Liver (tissue), 9 donors: ENCODE data around the gene FYCO1. TPM values are rescaled to one million over a fixed set of nuclear protein-coding genes. Genes with fewer than 3 reads are reported as not detected.

Experiments
- DNase-seq: peaks from one replicate; pipeline ENCODE4 v3.0.0-alpha.2; 2017; ENCODE audit warnings: low spot score
- H3K27ac ChIP-seq, 2 donors: one replicate each; pipeline ENCODE4 v1.7.0; 2013; ENCODE audit warnings: inconsistent platforms in 2 of 2, low read length in 2 of 2, control low read depth in 1 of 2, low read depth in 1 of 2, mild to moderate bottlenecking in 1 of 2
- H3K27me3 ChIP-seq, 4 donors: one replicate each; pipeline versions ENCODE4 v1.6.1 to v1.7.0; 2013; ENCODE audit warnings: low read length in 3 of 4, inconsistent platforms in 1 of 4, mild to moderate bottlenecking in 1 of 4, moderate library complexity in 1 of 4; ENCODE audit not compliant: control insufficient read depth in 4 of 4, insufficient read depth in 4 of 4
- H3K36me3 ChIP-seq, 4 donors: one replicate each; pipeline versions ENCODE4 v1.6.1 to v1.7.0; 2013; ENCODE audit warnings: low read length in 3 of 4, mild to moderate bottlenecking in 3 of 4, low read depth in 1 of 4, moderate library complexity in 1 of 4; ENCODE audit not compliant: control insufficient read depth in 4 of 4, insufficient read depth in 3 of 4
- H3K4me1 ChIP-seq, 4 donors: one replicate each; pipeline versions ENCODE4 v1.6.1 to v1.7.0; 2013; ENCODE audit warnings: low read length in 3 of 4, mild to moderate bottlenecking in 3 of 4, moderate library complexity in 1 of 4; ENCODE audit not compliant: control insufficient read depth in 4 of 4, insufficient read depth in 4 of 4
- H3K4me3 ChIP-seq, 3 donors: one replicate each; pipeline versions ENCODE4 v1.6.1 to v1.7.0; 2013; ENCODE audit warnings: low read length in 3 of 3, control low read depth in 1 of 3, low read depth in 1 of 3, mild to moderate bottlenecking in 1 of 3
- H3K9ac ChIP-seq, 2 donors: one replicate each; pipeline ENCODE4 v1.7.0; 2013; ENCODE audit warnings: low read length in 2 of 2, mild to moderate bottlenecking in 2 of 2, moderate library complexity in 2 of 2, control low read depth in 1 of 2, low read depth in 1 of 2
- H3K9me3 ChIP-seq, 4 donors: one replicate each; pipeline versions ENCODE4 v1.6.1 to v1.7.0; 2013; ENCODE audit warnings: low read length in 3 of 4; ENCODE audit not compliant: control insufficient read depth in 4 of 4
- EGR1 ChIP-seq, 2 donors: IDR thresholded peaks; 2 replicates each; pipeline ENCODE4 v1.6.1; 2016 to 2018; ENCODE audit warnings: antibody characterized with exemption in 2 of 2, low read depth in 2 of 2
- FOXA1 ChIP-seq: IDR thresholded peaks from 2 replicates; pipeline ENCODE4 v1.6.1; 2016; ENCODE audit warnings: antibody characterized with exemption
- FOXA2 ChIP-seq: IDR thresholded peaks from 2 replicates; pipeline ENCODE4 v1.6.1; 2016; ENCODE audit warnings: antibody characterized with exemption
- GABPA ChIP-seq, 2 donors: IDR thresholded peaks in 1 of 2; conservative IDR thresholded peaks in 1 of 2; 2 replicates each; pipeline ENCODE4 v1.6.1; 2016; ENCODE audit warnings: antibody characterized with exemption in 2 of 2, mild to moderate bottlenecking in 1 of 2, moderate library complexity in 1 of 2
- HNF4A ChIP-seq, 2 donors: conservative IDR thresholded peaks; 2 replicates each; pipeline ENCODE4 v1.6.1; 2016; ENCODE audit warnings: antibody characterized with exemption in 2 of 2, mild to moderate bottlenecking in 2 of 2
- HNF4G ChIP-seq: IDR thresholded peaks from 2 replicates; pipeline ENCODE4 v1.6.1; 2016; ENCODE audit warnings: antibody characterized with exemption
- JUND ChIP-seq, 2 donors: IDR thresholded peaks; 2 replicates each; pipeline ENCODE4 v1.6.1; 2016; ENCODE audit warnings: antibody characterized with exemption in 2 of 2
- NR2F2 ChIP-seq: IDR thresholded peaks from 2 replicates; pipeline ENCODE4 v1.6.1; 2016; ENCODE audit warnings: antibody characterized with exemption
- RAD21 ChIP-seq, 2 donors: IDR thresholded peaks; 2 replicates each; pipeline ENCODE4 v1.6.1; 2016; ENCODE audit warnings: antibody characterized with exemption in 2 of 2, mild to moderate bottlenecking in 2 of 2
- RXRA ChIP-seq, 2 donors: IDR thresholded peaks; 2 replicates each; pipeline ENCODE4 v1.6.1; 2017 to 2018; ENCODE audit warnings: antibody characterized with exemption in 2 of 2, mild to moderate bottlenecking in 1 of 2
- SP1 ChIP-seq: IDR thresholded peaks from 2 replicates; pipeline ENCODE4 v1.6.1; 2018; ENCODE audit warnings: antibody characterized with exemption, mild to moderate bottlenecking
- TAF1 ChIP-seq: conservative IDR thresholded peaks from 2 replicates; pipeline ENCODE4 v1.6.1; 2016; ENCODE audit warnings: antibody characterized with exemption, mild to moderate bottlenecking
- YY1 ChIP-seq: IDR thresholded peaks from 2 replicates; pipeline ENCODE4 v1.6.1; 2016; ENCODE audit warnings: antibody characterized with exemption, mild to moderate bottlenecking
- WGBS: extraction: QIAGEN DNeasy Blood & Tissue Kit; methylation state at CpG from one replicate; pipeline ENCODE4 v1.1.7; 2013; 5-methylcytosine and 5-hydroxymethylcytosine counted together
- polyA plus RNA-seq, 2 donors: library from polyadenylated mRNA; stranded (reverse) in 1 of 2; unstranded in 1 of 2; fragments of 200-250 nt in 1 of 2; fragments of >200 nt in 1 of 2; fragmentation: Nextera tagmentation in 1 of 2; extraction: Ambion mirVana in 1 of 2; gene quantifications; one replicate each; pipeline versions ENCODE4 v1.2.1 to v1.2.3, GENCODE V29; 2013 to 2015
- total RNA-seq, 2 donors: library from RNA; depleted of rRNA; stranded (reverse); fragments of >200 nt; gene quantifications; one replicate each; pipeline ENCODE4 v1.2.3, GENCODE V29; 2014
- TF ChIP-seq, protein P1 (sequence below): IDR thresholded peaks from 2 replicates; pipeline ENCODE4 v1.6.1; 2016; ENCODE audit warnings: antibody characterized with exemption
- TF ChIP-seq, protein P2 (sequence below): IDR thresholded peaks from 2 replicates; pipeline ENCODE4 v1.6.1; 2016; ENCODE audit warnings: antibody characterized with exemption, mild to moderate bottlenecking
- TF ChIP-seq, protein P3 (sequence below): IDR thresholded peaks from 2 replicates; pipeline ENCODE4 v1.6.1; 2016; ENCODE audit warnings: antibody characterized with exemption
- TF ChIP-seq, protein P4 (sequence below): IDR thresholded peaks from 2 replicates; pipeline ENCODE4 v1.6.1; 2016; ENCODE audit warnings: antibody characterized with exemption
- TF ChIP-seq, protein P5 (sequence below): fragments of 150-350 bp; IDR thresholded peaks from 2 replicates; pipeline ENCODE4 v1.5.1; 2017; ENCODE audit warnings: improper control_type of control experiment, low read depth, low read length; ENCODE audit not compliant: missing input control
- donor health status: healthy.
- donor health status: healthy.
- donor health status: healthy.
- donor health status: healthy.
- donor health status: healthy.

FYCO1 gene
- total and polyA plus RNA-seq, 4 donors: 3.0 to 17.1 (median 10.2) TPM

DNA sequence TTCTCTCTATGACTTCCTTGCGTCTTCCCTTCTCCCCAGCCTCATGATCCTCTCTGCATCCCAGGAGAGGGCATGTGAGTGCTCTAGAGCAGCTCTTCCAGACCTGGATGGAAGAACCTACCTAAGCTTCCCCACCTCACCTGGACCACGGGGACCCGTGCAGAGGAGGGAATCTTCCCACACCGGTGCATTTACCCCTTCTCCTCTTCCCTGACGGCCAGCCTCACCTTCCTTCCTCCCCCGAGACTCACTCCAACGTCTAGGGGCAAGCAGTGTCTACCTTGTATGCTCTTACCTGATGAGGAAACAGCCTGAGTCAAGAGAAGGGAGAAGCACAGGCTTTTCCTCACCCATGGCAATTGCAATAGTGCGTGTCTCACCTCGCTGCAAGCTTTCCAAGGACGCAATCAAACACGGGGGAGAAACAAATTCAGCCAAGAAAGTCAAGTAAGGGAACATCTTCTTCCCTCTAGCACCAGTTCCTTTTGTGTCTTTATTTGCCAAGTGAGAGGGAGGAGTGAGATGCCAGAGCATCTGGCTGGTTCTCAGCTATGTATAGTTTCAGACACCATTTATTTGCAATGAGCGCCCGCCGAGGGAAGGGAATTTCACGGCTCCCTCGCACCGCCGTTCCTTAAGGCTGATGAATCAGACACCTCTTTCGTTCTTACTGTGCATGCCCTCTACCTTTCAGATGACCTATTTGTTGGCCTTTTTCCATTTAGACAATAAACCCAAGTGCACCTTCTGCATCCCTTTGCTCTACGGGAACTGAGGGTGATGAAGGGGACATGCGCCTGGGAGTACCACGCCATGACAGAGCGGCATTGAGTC is 111.0 kb downstream of the FYCO1 start (continued):
- TF ChIP-seq GABPA (IDR thresholded peaks at IDR 0.05 in 1 of 2, conservative IDR thresholded peaks at IDR 0.05 in 1 of 2): no peak
- no peak for TF ChIP-seq NR2F2
- TF ChIP-seq SP1: no peak
- TF ChIP-seq, protein P1, sequence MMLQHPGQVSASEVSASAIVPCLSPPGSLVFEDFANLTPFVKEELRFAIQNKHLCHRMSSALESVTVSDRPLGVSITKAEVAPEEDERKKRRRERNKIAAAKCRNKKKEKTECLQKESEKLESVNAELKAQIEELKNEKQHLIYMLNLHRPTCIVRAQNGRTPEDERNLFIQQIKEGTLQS: no peak
- TF ChIP-seq, protein P2, sequence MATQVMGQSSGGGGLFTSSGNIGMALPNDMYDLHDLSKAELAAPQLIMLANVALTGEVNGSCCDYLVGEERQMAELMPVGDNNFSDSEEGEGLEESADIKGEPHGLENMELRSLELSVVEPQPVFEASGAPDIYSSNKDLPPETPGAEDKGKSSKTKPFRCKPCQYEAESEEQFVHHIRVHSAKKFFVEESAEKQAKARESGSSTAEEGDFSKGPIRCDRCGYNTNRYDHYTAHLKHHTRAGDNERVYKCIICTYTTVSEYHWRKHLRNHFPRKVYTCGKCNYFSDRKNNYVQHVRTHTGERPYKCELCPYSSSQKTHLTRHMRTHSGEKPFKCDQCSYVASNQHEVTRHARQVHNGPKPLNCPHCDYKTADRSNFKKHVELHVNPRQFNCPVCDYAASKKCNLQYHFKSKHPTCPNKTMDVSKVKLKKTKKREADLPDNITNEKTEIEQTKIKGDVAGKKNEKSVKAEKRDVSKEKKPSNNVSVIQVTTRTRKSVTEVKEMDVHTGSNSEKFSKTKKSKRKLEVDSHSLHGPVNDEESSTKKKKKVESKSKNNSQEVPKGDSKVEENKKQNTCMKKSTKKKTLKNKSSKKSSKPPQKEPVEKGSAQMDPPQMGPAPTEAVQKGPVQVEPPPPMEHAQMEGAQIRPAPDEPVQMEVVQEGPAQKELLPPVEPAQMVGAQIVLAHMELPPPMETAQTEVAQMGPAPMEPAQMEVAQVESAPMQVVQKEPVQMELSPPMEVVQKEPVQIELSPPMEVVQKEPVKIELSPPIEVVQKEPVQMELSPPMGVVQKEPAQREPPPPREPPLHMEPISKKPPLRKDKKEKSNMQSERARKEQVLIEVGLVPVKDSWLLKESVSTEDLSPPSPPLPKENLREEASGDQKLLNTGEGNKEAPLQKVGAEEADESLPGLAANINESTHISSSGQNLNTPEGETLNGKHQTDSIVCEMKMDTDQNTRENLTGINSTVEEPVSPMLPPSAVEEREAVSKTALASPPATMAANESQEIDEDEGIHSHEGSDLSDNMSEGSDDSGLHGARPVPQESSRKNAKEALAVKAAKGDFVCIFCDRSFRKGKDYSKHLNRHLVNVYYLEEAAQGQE: no peak
- TF ChIP-seq HNF4G: no peak
- no peak for TF ChIP-seq FOXA2

DNA sequence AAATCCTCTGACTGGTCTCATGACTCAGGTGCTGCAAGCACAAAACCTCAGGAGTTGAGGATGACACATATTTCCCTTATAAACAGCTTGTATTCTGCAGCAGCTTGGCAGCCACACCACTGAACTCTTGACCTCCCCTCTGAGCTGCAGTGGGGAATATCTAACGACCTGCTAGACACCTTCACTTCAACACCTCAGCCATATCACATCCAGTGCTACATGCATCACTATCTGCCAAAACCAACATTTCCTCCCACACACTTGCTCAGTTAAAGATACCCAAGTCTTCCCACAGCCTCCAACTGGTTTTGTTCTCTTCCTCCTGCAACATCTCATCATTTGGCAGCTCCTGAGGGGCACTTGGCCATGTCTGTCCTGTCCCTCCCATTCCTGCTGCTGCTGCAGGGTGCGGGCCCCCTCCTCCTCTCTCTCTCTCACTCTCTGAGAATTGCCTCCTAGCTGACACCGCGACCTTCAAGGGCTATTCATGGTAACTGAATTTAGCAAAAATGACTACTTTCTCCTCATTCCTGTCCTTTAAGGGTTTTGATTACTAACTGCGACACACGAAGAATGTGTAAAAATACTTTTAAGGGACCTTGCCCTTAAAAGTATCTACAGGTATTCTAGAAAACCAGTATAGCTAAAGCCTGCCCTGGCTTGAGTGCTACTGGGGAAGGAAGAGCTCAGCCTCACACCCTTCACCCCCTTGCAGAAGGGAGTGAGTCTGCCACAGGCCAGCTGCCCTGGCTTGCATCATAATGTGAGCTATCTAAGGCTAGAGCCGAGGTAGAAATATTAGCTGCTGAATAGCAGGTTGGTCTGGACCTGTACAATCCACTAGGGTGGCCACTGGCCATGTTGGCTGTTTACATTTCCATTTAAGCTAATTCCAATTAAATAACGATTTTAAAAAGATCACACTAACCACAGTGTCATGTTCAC is 114.3 kb downstream of the FYCO1 start:
- no peaks in the 10 kb centered on the region for H3K36me3 ChIP-seq
- H3K9ac ChIP-seq: no peak overlapping the region
- no peak overlapping the region for H3K27ac ChIP-seq
- no peaks in the 10 kb centered on the region for H3K4me1 ChIP-seq
- 70% methylated on average over 8 of the region's 8 CpGs for WGBS
- no peaks in the 10 kb centered on the region for H3K27me3 ChIP-seq
- no peak overlapping the region for H3K4me3 ChIP-seq
- DNase-seq: no peak
- no peaks in the 10 kb centered on the region for H3K9me3 ChIP-seq
- TF ChIP-seq FOXA1 (no peak), FOXA2 (no peak), NR2F2 (no peak), SP1 (no peak), HNF4G (no peak), JUND (IDR thresholded peaks at IDR 0.05) (no peak), YY1 (no peak), EGR1 (IDR thresholded peaks at IDR 0.05; ENCODE audit: low read depth in 2 of 2) (no peak), RXRA (IDR thresholded peaks at IDR 0.05) (no peak), TAF1 (no peak), HNF4A (conservative IDR thresholded peaks at IDR 0.05) (no peak), GABPA (IDR thresholded peaks at IDR 0.05 in 1 of 2, conservative IDR thresholded peaks at IDR 0.05 in 1 of 2) (no peak), RAD21 (IDR thresholded peaks at IDR 0.05) (no peak)
- TF ChIP-seq, protein P1: no peak
- TF ChIP-seq, protein P3, sequence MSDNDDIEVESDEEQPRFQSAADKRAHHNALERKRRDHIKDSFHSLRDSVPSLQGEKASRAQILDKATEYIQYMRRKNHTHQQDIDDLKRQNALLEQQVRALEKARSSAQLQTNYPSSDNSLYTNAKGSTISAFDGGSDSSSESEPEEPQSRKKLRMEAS: no peak
- TF ChIP-seq, protein P4, sequence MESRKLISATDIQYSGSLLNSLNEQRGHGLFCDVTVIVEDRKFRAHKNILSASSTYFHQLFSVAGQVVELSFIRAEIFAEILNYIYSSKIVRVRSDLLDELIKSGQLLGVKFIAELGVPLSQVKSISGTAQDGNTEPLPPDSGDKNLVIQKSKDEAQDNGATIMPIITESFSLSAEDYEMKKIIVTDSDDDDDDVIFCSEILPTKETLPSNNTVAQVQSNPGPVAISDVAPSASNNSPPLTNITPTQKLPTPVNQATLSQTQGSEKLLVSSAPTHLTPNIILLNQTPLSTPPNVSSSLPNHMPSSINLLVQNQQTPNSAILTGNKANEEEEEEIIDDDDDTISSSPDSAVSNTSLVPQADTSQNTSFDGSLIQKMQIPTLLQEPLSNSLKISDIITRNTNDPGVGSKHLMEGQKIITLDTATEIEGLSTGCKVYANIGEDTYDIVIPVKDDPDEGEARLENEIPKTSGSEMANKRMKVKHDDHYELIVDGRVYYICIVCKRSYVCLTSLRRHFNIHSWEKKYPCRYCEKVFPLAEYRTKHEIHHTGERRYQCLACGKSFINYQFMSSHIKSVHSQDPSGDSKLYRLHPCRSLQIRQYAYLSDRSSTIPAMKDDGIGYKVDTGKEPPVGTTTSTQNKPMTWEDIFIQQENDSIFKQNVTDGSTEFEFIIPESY: no peak
- TF ChIP-seq, protein P2: no peak
- TF ChIP-seq, protein P5, sequence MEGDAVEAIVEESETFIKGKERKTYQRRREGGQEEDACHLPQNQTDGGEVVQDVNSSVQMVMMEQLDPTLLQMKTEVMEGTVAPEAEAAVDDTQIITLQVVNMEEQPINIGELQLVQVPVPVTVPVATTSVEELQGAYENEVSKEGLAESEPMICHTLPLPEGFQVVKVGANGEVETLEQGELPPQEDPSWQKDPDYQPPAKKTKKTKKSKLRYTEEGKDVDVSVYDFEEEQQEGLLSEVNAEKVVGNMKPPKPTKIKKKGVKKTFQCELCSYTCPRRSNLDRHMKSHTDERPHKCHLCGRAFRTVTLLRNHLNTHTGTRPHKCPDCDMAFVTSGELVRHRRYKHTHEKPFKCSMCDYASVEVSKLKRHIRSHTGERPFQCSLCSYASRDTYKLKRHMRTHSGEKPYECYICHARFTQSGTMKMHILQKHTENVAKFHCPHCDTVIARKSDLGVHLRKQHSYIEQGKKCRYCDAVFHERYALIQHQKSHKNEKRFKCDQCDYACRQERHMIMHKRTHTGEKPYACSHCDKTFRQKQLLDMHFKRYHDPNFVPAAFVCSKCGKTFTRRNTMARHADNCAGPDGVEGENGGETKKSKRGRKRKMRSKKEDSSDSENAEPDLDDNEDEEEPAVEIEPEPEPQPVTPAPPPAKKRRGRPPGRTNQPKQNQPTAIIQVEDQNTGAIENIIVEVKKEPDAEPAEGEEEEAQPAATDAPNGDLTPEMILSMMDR: no peak
